K562 (cell line): ENCODE results near the gene FANCG. TPM values are rescaled to one million over a fixed set of nuclear protein-coding genes. Genes with fewer than 3 reads are reported as not detected.

Source experiments
- CBX8 ChIP-seq: fragments of 200-600 bp; sonication (generic); IDR thresholded peaks from 2 replicates; pipeline ENCODE4 v1.6.1; 2012; ENCODE audit warnings: borderline replicate concordance, mixed run types, low read depth, mild to moderate bottlenecking, moderate library complexity, mixed read lengths, low read length, control low read depth, inconsistent platforms; ENCODE audit not compliant: poor library complexity, severe bottlenecking; ENCODE audit errors: extremely low read depth
- CEBPG ChIP-seq, 3 experiments: fragments of 200-800 bp in 1 of 3; sonication (Bioruptor generic) in 1 of 3; sonication (generic) in 1 of 3; formaldehyde crosslinking in 1 of 3; IDR thresholded peaks in 2 of 3; conservative IDR thresholded peaks in 1 of 3; 2 replicates each; pipeline versions ENCODE4 v1.6.1 to v1.8.0; 2016 to 2022; ENCODE audit warnings: missing compliant biosample characterization in 2 of 3, missing genetic modification characterization in 2 of 3, mild to moderate bottlenecking in 1 of 3, missing genetic modification reagents in 1 of 3
- COPS2 ChIP-seq: fragments of 450-650 bp; conservative IDR thresholded peaks from 2 replicates; pipeline ENCODE4 v1.6.1; 2016; ENCODE audit warnings: mild to moderate bottlenecking, moderate library complexity
- HMG20A ChIP-seq: fragments of 450-650 bp; formaldehyde crosslinking; conservative IDR thresholded peaks from 2 replicates; pipeline ENCODE4 v1.4.0; 2020; ENCODE audit warnings: mild to moderate bottlenecking, mixed read lengths
- KHSRP ChIP-seq: fragments of 450-650 bp; IDR thresholded peaks from 2 replicates; pipeline ENCODE4 v1.6.1; 2017
- MAFF ChIP-seq: IDR thresholded peaks from 2 replicates; pipeline ENCODE4 v1.6.1; 2012; ENCODE audit warnings: low read length, improper control_type of control experiment
- NFATC3 ChIP-seq: fragments of 450-650 bp; IDR thresholded peaks from 2 replicates; pipeline ENCODE4 v1.6.1; 2017; ENCODE audit warnings: mild to moderate bottlenecking
- PATZ1 ChIP-seq: fragments of 250-450 bp; sonication (Bioruptor Pico); IDR thresholded peaks from 2 replicates; pipeline ENCODE4 v1.5.0; 2020; ENCODE audit warnings: mild to moderate bottlenecking, borderline replicate concordance
- POLR2H ChIP-seq: IDR thresholded peaks from 2 replicates; pipeline ENCODE4 v1.6.1; 2016; ENCODE audit warnings: missing genetic modification characterization, low read depth, mild to moderate bottlenecking, control low read depth, missing compliant biosample characterization, moderate library complexity
- PREB ChIP-seq: sonication (generic); formaldehyde crosslinking; IDR thresholded peaks from 2 replicates; pipeline ENCODE4 v1.8.1; 2023; ENCODE audit warnings: mild to moderate bottlenecking, missing genetic modification reagents
- RUNX1 ChIP-seq: sonication (generic); IDR thresholded peaks from 2 replicates; pipeline ENCODE4 v1.6.1; 2016; ENCODE audit warnings: antibody characterized with exemption, low read depth
- SIRT6 ChIP-seq: IDR thresholded peaks from one replicate; pipeline ENCODE4 v1.6.1; 2012; ENCODE audit warnings: low read depth, mild to moderate bottlenecking, control low read depth, inconsistent platforms, low read length, moderate library complexity
- SP2 ChIP-seq: IDR thresholded peaks from 2 replicates; pipeline ENCODE4 v1.6.1; 2011; ENCODE audit warnings: mild to moderate bottlenecking, low read depth, low read length, moderate library complexity; ENCODE audit not compliant: poor library complexity, severe bottlenecking; ENCODE audit errors: extremely low read depth
- STAG1 ChIP-seq: sonication (generic); formaldehyde crosslinking; IDR thresholded peaks from 2 replicates; pipeline ENCODE4 v1.5.0; 2020; ENCODE audit warnings: missing genetic modification reagents, borderline replicate concordance
- TBL1XR1 ChIP-seq, 2 experiments: IDR thresholded peaks; 2 replicates each; pipeline ENCODE4 v1.6.1; 2012; ENCODE audit warnings: improper control_type of control experiment in 2 of 2, low read length in 2 of 2, mild to moderate bottlenecking in 1 of 2
- TFE3 ChIP-seq: fragments of 450-650 bp; formaldehyde crosslinking; IDR thresholded peaks from 2 replicates; pipeline ENCODE4 v1.4.0; 2020; ENCODE audit warnings: mild to moderate bottlenecking, mixed read lengths
- TRIM24 ChIP-seq, 2 experiments: fragments of 450-650 bp; IDR thresholded peaks; 2 replicates each; pipeline ENCODE4 v1.6.1; 2016
- ZNF133 ChIP-seq: fragments of 250-450 bp; sonication (Bioruptor Pico); IDR thresholded peaks from 2 replicates; pipeline ENCODE4 v1.4.0; 2020; ENCODE audit warnings: mild to moderate bottlenecking
- ZNF655 ChIP-seq: fragments of 250-450 bp; sonication (Bioruptor Pico); IDR thresholded peaks from 2 replicates; pipeline ENCODE4 v1.5.0; 2021
- ZNF695 ChIP-seq: fragments of 450-650 bp; formaldehyde crosslinking; IDR thresholded peaks from 2 replicates; pipeline ENCODE4 v1.4.0; 2020; ENCODE audit warnings: mild to moderate bottlenecking, moderate library complexity
- ZSCAN29 ChIP-seq: fragments of 450-650 bp; IDR thresholded peaks from 2 replicates; pipeline ENCODE4 v1.6.1; 2017
- polyA plus RNA-seq, 8 experiments: library from polyadenylated mRNA; depleted of rRNA in 4 of 8; stranded (reverse) in 5 of 8; unstranded in 3 of 8; fragments of >200 nt; fragmentation: Nextera tagmentation in 2 of 8; fragmentation: Illumina TruSeq in 1 of 8; extraction: Ambion mirVana in 2 of 8; extraction: Trizol in 1 of 8; gene quantifications; 2 replicates each; pipeline versions ENCODE4 v1.2.1 to v1.2.3, GENCODE V29; 2011 to 2014; ENCODE audit warnings: inconsistent platforms in 1 of 8, missing spikeins in 1 of 8
- total RNA-seq, 7 experiments: library from RNA; depleted of rRNA in 6 of 7; stranded (reverse); fragments of >200 nt in 6 of 7; fragmentation: Illumina TruSeq in 2 of 7; extraction: Trizol in 2 of 7; gene quantifications; 2 replicates each; pipeline versions ENCODE4 v1.2.1 to v1.2.3, GENCODE V29; 2011 to 2021; ENCODE audit warnings: low replicate concordance in 1 of 7

The FANCG gene
- total and polyA plus RNA-seq, 9 of the 15 experiments (the other 6 are each of a cell fraction or from before 2014, with no cell fraction given) = 7.5 to 43.9 (median 31.0) TPM

- TF ChIP-seq TFE3 (CRISPR knock-in tag) (no peak), TRIM24 (IDR thresholded peaks at IDR 0.05) (no peak), HMG20A (no peak), SP2 (no peak), POLR2H (tag) (no peak), CEBPG (CRISPR knock-in tag; IDR thresholded peaks at IDR 0.05) (no peak), CEBPG (tag; conservative IDR thresholded peaks at IDR 0.05 in 1 of 2, IDR thresholded peaks at IDR 0.05 in 1 of 2) (no peak), ZNF695 (no peak), COPS2 (no peak), ZNF133 (CRISPR knock-in tag) (no peak), CBX8 (no peak), STAG1 (no peak), RUNX1 (no peak), ZNF655 (CRISPR knock-in tag) (no peak), SIRT6 (no peak), PATZ1 (CRISPR knock-in tag) (no peak), MAFF (no peak), KHSRP (no peak), TBL1XR1 (IDR thresholded peaks at IDR 0.05; ENCODE audit: low read length in 2 of 2) (no peak), ZSCAN29 (no peak), NFATC3 (no peak), PREB (CRISPR knock-in tag) (no peak)
Observed at GRCh38 chr9:35115680-35116538, 36.2 kb upstream of the FANCG start, which contains the start of gene ATOSB (continued).
